ENCODE measurements around the gene SOS2.

Gene SOS2

GRCh38 chr14:50231475-50232275, at the start of gene SOS2:
SOS2 (minus strand) TSS chr14:50231578; CDS start chr14:50231283, 295 bp downstream.
- peak; percentile 74 for DNase-seq (ENCODE audit: low read depth)

GRCh38 chr14:50272498-50272897, 41.1 kb upstream of the SOS2 start:
- no peak for DNase-seq (ENCODE audit: low read depth)

- no peak for DNase-seq (ENCODE audit: low read depth)
These were observed 39.6 kb upstream of the SOS2 start for GRCh38 chr14:50270932-50271331.

GRCh38 chr14:50265029-50265428, 33.7 kb upstream of the SOS2 start:
- no peak for DNase-seq (ENCODE audit: low read depth)

GRCh38 chr14:50263321-50263720, 31.9 kb upstream of the SOS2 start:
- no peak for DNase-seq (ENCODE audit: low read depth)

- DNase-seq (ENCODE audit: low read depth), result no peak
These were observed 31.5 kb upstream of the SOS2 start for GRCh38 chr14:50262865-50263264.

GRCh38 chr14:50260511-50260910, 29.1 kb upstream of the SOS2 start:
- no peak for DNase-seq (ENCODE audit: low read depth)

GRCh38 chr14:50260072-50260471, 28.7 kb upstream of the SOS2 start:
- DNase-seq (ENCODE audit: low read depth), result no peak

- DNase-seq (ENCODE audit: low read depth), result no peak
These were observed 26.4 kb upstream of the SOS2 start for GRCh38 chr14:50257732-50258131.

- no peak for DNase-seq (ENCODE audit: low read depth)
These were observed 22.9 kb upstream of the SOS2 start for GRCh38 chr14:50254248-50254647.

- DNase-seq (ENCODE audit: low read depth), result no peak
These were observed 17.9 kb upstream of the SOS2 start for GRCh38 chr14:50249136-50249775.

GRCh38 chr14:50247245-50247644, 15.9 kb upstream of the SOS2 start:
- no peak for DNase-seq (ENCODE audit: low read depth)

- no peak for DNase-seq (ENCODE audit: low read depth)
These were observed 11.4 kb upstream of the SOS2 start for GRCh38 chr14:50242566-50243310.

- no peak for DNase-seq (ENCODE audit: low read depth)
These were observed 10.7 kb upstream of the SOS2 start for GRCh38 chr14:50242096-50242495.

GRCh38 chr14:50237427-50237826, 6.0 kb upstream of the SOS2 start:
- DNase-seq (ENCODE audit: low read depth), result no peak

GRCh38 chr14:50233951-50234250, 2.5 kb upstream of the SOS2 start:
- no peak for DNase-seq (ENCODE audit: low read depth)

GRCh38 chr14:50233166-50233950, 2.0 kb upstream of the SOS2 start:
- no peak for DNase-seq (ENCODE audit: low read depth)

- no peak for DNase-seq (ENCODE audit: low read depth)
These were observed 881 bp upstream of the SOS2 start for GRCh38 chr14:50232276-50232642.

GRCh38 chr14:50230701-50231474, 490 bp downstream of the SOS2 start:
- DNase-seq (ENCODE audit: low read depth), result no peak

GRCh38 chr14:50230401-50230700, 1.0 kb downstream of the SOS2 start:
- DNase-seq (ENCODE audit: low read depth), result no peak

- DNase-seq (ENCODE audit: low read depth), result no peak
These were observed 1.7 kb downstream of the SOS2 start for GRCh38 chr14:50229681-50230080.

GRCh38 chr14:50228313-50228712, 3.1 kb downstream of the SOS2 start:
- DNase-seq (ENCODE audit: low read depth), result no peak
